GM19468 (cell line): Measurements from ENCODE around the gene SSH2.

Experiments
- ATAC-seq: cut with Tn5 transposase; IDR thresholded peaks from one replicate; pipeline ENCODE4 v1.9.1; 2021; ENCODE audit warnings: mild to moderate bottlenecking, moderate library complexity, moderate number of reproducible peaks; ENCODE audit not compliant: unreplicated experiment; ENCODE audit errors: extremely low read depth

Gene SSH2

GRCh38 chr17:29595943-29596774 lies 333.9 kb downstream of the SSH2 start:
- no peak for ATAC-seq

DNA sequence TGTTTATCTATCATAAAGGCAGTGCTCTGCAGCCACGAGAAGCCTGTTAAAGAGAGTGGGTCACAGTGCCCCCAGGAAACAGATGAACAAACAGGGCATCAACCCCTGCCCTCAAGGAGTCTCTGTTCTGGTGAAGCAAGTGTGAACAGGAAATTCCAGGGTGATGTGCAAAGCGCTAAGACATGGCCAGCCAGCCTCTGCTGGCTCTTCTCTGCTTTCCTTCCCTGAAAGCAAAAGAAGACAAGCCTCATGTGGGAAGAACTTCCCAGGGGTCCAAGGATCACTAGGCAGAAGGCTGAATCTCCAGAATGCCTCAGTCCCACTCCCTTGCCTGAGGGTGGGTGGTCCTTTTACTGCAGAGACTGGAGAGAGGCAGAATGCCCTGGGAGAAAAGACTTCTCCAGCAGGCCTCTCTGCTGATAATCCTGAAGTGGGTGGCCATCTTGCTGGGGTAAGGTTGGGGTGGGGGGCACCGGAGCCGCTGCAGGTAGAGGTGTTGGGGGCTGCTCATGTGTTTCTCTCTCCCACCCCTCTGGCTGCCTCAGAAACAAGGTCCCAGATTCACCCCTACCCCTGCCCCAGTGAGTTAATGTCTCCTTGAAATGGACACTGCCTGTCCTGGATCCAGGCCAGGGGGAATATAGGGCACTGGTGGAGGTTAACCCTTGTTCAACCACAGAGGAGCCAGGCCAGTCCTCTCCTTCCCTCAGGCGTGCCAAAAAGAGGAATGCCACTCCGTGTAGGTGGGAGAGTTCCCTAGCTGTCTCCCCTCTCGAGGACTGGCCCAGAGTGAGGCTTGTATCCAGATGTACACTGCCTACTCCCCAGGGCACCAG lies 334.7 kb downstream of the SSH2 start:
- no peak for ATAC-seq

- ATAC-seq: no peak
Observed at GRCh38 chr17:29594519-29595090, 335.4 kb downstream of the SSH2 start.

GRCh38 chr17:29593591-29594518 lies 336.2 kb downstream of the SSH2 start:
- no peak for ATAC-seq

DNA sequence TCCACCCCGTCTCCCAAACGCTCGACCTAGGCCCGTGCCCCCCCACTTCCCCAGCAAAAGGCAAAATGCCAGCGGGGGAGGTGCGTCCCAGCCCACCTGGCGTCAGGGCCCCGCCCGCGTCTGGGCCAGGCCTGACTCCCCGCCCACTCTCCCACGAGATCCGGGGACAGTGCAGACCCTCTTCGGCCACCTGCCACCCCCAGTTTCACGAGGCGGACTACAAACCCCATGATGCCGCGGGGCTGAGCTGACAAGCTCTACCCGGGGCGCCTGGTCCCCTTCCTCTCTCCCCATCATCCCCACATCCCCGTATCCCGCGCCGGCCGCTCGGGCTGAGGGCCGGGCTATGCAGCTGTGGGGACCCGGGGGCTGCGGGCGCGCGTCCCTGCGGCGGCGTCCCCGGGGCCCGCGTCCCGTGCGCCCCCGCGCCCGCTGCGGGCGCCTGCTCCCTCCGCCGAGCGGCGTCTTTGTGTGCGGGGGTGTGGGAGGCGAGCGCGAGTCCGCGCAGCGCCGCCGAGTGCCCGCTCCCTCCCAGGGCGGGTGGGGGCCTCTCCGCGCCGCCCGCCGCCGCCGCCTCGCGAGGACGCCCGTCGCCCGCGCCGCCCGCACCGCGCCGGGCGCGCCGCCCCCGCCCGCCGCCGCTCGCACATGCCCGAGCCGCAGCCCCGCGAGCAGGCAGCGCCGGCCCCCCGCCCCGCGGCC lies 337.0 kb downstream of the SSH2 start, which contains the start of gene ANKRD13B:
Gene ANKRD13B, plus strand, starts transcription at position 283 of the 702 bp plus-strand sequence. CDS start 490 bp downstream, outside the sequence.
- no peak for ATAC-seq

GRCh38 chr17:29591737-29592608 lies 338.1 kb downstream of the SSH2 start:
- ATAC-seq: no peak

- ATAC-seq: no peak
Observed at GRCh38 chr17:29591146-29591736, 338.8 kb downstream of the SSH2 start.

- no peak for ATAC-seq
Observed at GRCh38 chr17:29590411-29591145, 339.4 kb downstream of the SSH2 start.

GRCh38 chr17:29589524-29590410 lies 340.3 kb downstream of the SSH2 start, which contains the start of gene GIT1:
GIT1 (minus strand) TSS chr17:29589648; CDS start chr17:29589378, 270 bp downstream.
- ATAC-seq: peak; percentile 70

GRCh38 chr17:29588562-29589411 lies 341.2 kb downstream of the SSH2 start:
- peak; percentile 2 for ATAC-seq

GRCh38 chr17:29588017-29588561 lies 341.9 kb downstream of the SSH2 start:
- no peak for ATAC-seq

GRCh38 chr17:29587591-29587990 lies 342.4 kb downstream of the SSH2 start:
- no peak for ATAC-seq

GRCh38 chr17:29586676-29587469 lies 343.2 kb downstream of the SSH2 start:
- ATAC-seq: no peak

- ATAC-seq: no peak
Observed at GRCh38 chr17:29585080-29585751, 344.8 kb downstream of the SSH2 start.
